Calu3 (cell line): Measurements from ENCODE around the gene DRD2. TPM values are rescaled to one million over a fixed set of nuclear protein-coding genes. Genes with fewer than 3 reads are reported as not detected.

Experiments used
- BruUV-seq: library from RNA; stranded (reverse); fragments of 400-500 nt; replicated peaks from 2 replicates; lab custom pipeline; 2021; lab: Mats Ljungman, UMichigan
- CTCF ChIA-PET: fragments of 300-600 bp; sonication (Branson Sonifier 250); formaldehyde crosslinking; loops from one replicate; lab custom pipeline; 2022; ENCODE audit warnings: antibody characterized with exemption; lab: Charles Lee
- DNase-seq: peaks from one replicate; pipeline ENCODE4 v3.0.0; 2022
- H3K27ac Mint-ChIP-seq: one replicate; pipeline ENCODE4 v1.8.0; 2022; ENCODE audit warnings: mixed read lengths; ENCODE audit not compliant: unreplicated experiment
- H3K27me3 Mint-ChIP-seq: one replicate; pipeline ENCODE4 v1.8.0; 2022; ENCODE audit warnings: mixed read lengths; ENCODE audit not compliant: unreplicated experiment
- H3K36me3 Mint-ChIP-seq: one replicate; pipeline ENCODE4 v1.8.0; 2022; ENCODE audit warnings: mild to moderate bottlenecking, moderate library complexity, mixed read lengths; ENCODE audit not compliant: insufficient read depth, unreplicated experiment
- H3K4me1 Mint-ChIP-seq: one replicate; pipeline ENCODE4 v1.8.0; 2022; ENCODE audit warnings: mild to moderate bottlenecking, low read depth, mixed read lengths; ENCODE audit not compliant: unreplicated experiment
- H3K4me3 Mint-ChIP-seq: one replicate; pipeline ENCODE4 v1.8.0; 2022; ENCODE audit warnings: mild to moderate bottlenecking, low read depth, moderate library complexity, mixed read lengths; ENCODE audit not compliant: unreplicated experiment
- H3K9me3 Mint-ChIP-seq: one replicate; pipeline ENCODE4 v1.8.0; 2022; ENCODE audit warnings: low read depth, mixed read lengths; ENCODE audit not compliant: unreplicated experiment
- intact Hi-C: fragments of 100-400 bp; cut with micrococcal nuclease; formaldehyde crosslinking; loops from one replicate; pipeline ENCODE4 v1.10.0; 2022; ENCODE audit not compliant: unreplicated experiment
- total RNA-seq: library from RNA; stranded (reverse); gene quantifications from 2 replicates; pipeline ENCODE4 v1.2.3, GENCODE V29; 2022
- TF ChIP-seq, protein P1 (sequence below): fragments of 200-600 bp; IDR thresholded peaks from one replicate; pipeline ENCODE4 v1.8.0; 2022; ENCODE audit warnings: antibody characterized with exemption; ENCODE audit not compliant: unreplicated experiment

DRD2 gene
- total RNA-seq, 1 experiment from 2014 or later: 0.45 TPM

DNA sequence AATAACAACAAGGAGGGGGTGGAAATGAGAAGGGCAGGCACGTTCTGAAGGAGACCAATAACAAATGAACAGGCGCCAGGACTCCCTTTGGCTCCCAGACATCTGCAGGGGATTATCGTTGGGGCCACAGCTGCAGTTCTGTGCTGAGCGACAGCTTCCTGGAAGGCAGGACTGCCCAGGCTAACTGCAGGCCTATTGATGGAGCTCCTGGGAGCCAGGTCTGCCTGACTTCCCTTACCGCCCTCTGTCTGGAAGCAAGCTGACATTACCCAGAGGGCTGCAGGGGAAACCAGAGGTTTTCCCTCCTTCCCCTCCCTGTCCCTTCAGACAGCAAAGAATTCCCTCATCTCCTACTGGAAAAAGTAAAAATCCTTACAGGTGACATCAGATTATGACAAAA lies 5.0 kb downstream of the DRD2 start:
- BruUV-seq: no TSS peak
- TF ChIP-seq, protein P1, sequence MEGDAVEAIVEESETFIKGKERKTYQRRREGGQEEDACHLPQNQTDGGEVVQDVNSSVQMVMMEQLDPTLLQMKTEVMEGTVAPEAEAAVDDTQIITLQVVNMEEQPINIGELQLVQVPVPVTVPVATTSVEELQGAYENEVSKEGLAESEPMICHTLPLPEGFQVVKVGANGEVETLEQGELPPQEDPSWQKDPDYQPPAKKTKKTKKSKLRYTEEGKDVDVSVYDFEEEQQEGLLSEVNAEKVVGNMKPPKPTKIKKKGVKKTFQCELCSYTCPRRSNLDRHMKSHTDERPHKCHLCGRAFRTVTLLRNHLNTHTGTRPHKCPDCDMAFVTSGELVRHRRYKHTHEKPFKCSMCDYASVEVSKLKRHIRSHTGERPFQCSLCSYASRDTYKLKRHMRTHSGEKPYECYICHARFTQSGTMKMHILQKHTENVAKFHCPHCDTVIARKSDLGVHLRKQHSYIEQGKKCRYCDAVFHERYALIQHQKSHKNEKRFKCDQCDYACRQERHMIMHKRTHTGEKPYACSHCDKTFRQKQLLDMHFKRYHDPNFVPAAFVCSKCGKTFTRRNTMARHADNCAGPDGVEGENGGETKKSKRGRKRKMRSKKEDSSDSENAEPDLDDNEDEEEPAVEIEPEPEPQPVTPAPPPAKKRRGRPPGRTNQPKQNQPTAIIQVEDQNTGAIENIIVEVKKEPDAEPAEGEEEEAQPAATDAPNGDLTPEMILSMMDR: no peak
- intact Hi-C loops: no loop called here
- H3K27me3 Mint-ChIP-seq: peaks cover 63% of the 10 kb centered on the region
- H3K4me3 Mint-ChIP-seq: no peak overlapping the region
- peaks cover 4% of the 10 kb centered on the region for H3K36me3 Mint-ChIP-seq
- no peak overlapping the region for H3K27ac Mint-ChIP-seq
- H3K4me1 Mint-ChIP-seq: no peaks in the 10 kb centered on the region
- CTCF ChIA-PET: no interaction called here
- no peak for DNase-seq
- no peaks in the 10 kb centered on the region for H3K9me3 Mint-ChIP-seq

DNA sequence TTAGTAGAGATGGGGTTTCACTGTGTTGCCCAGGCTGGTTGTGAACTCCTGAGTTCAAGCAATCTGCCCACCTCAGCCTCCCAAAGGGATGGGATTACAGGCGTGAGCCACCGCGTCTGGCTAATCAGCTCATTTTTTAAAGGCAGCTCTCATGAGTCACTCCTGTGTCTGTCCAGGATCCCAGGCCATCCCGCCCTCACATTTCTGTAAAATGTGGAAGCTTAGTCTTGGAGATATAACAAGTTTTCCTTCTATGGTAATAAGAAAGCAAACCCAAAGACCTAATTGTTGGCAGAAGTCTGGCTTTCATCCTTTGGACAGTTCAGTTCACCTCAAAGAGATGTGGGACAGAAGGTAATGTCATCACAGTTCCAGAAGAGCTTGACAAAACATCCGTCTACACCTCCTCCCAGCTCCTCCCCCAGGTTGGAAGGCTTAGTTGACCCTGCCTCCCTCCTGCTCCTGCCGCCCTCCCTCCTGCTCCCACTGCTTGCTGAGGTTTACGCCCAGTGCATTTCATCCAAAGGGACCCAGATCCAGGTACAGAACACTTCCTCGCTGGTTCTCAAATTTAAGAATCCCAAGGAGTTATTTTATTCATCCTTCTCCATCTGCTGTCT lies 6.4 kb downstream of the DRD2 start:
- Mint-ChIP-seq H3K27me3 (peaks cover 63% of the 10 kb centered on the region), H3K36me3 (peaks cover 4% of the 10 kb centered on the region), H3K4me1 (no peaks in the 10 kb centered on the region), H3K27ac (no peak overlapping the region), H3K4me3 (no peak overlapping the region), H3K9me3 (no peaks in the 10 kb centered on the region)
- no peak for DNase-seq
- CTCF ChIA-PET: no interaction called here
- TF ChIP-seq, protein P1: no peak
- intact Hi-C loops: no loop called here
- BruUV-seq: no TSS peak

DNA sequence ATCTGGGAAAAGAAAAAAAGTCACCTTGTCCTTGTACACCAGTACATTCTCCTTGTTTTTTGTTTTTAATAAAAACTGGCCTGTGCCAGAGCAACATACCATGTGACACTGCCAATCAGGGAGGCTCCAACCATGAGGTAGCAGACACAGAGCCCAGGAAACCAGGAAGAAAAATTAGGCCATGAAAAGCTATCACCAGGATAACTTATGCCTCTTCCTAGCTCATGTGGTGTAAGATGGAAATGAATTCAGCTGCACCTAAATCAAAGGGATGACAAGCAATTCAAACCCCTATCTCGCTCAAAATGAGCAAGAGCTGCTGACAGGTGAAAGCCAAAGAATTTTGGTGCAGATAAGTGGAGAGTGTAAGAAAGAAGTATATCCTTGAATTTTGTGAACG lies 7.7 kb downstream of the DRD2 start:
- DNase-seq: no peak
- CTCF ChIA-PET: no interaction called here
- TF ChIP-seq, protein P1: no peak
- intact Hi-C loops: no loop called here
- no peaks in the 10 kb centered on the region for H3K4me1 Mint-ChIP-seq
- H3K27ac Mint-ChIP-seq: no peak overlapping the region
- no peaks in the 10 kb centered on the region for H3K9me3 Mint-ChIP-seq
- BruUV-seq: no TSS peak
- peaks cover 63% of the 10 kb centered on the region for H3K27me3 Mint-ChIP-seq
- peaks cover 2% of the 10 kb centered on the region for H3K36me3 Mint-ChIP-seq
- no peak overlapping the region for H3K4me3 Mint-ChIP-seq

DNA sequence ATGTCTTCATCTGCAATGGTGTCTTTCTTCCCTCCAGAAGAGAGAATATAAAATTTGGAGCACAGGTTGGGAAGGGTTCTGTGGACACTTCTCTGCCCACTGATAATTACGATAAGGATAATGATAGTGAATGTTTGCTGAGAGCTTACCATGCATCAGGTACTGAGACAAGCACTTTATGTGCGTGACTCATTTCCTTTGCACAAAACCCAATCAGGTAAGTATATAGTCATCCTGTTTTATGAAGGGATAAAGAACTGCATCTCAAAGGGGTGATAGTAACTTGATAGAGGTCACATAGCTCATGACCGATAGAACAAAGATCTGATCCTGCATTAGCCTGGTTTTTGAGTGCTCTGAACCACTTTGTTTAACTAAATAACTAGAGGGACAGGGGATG lies 9.4 kb downstream of the DRD2 start:
- DNase-seq: no peak
- CTCF ChIA-PET: no interaction called here
- peaks cover 65% of the 10 kb centered on the region for H3K27me3 Mint-ChIP-seq
- no peak overlapping the region for H3K4me3 Mint-ChIP-seq
- H3K9me3 Mint-ChIP-seq: no peaks in the 10 kb centered on the region
- intact Hi-C loops: no loop called here
- H3K27ac Mint-ChIP-seq: no peak overlapping the region
- TF ChIP-seq, protein P1: no peak
- no peaks in the 10 kb centered on the region for H3K4me1 Mint-ChIP-seq
- H3K36me3 Mint-ChIP-seq: no peaks in the 10 kb centered on the region
- no TSS peak for BruUV-seq
